ENCODE measurements around the gene ADAM12. TPM values are rescaled to one million over a fixed set of nuclear protein-coding genes. Genes with fewer than 3 reads are reported as not detected.

Gene ADAM12
- total RNA-seq, 1 experiment from 2014 or later = not detected

- in situ Hi-C loops (cut with HindIII; ENCODE audit: low sequenced_read_pairs) = no loop called here
- DNase-seq (ENCODE audit: low spot score) = no peak
These were observed 162.6 kb downstream of the ADAM12 start for GRCh38 chr10:126225672-126226008.

DNA sequence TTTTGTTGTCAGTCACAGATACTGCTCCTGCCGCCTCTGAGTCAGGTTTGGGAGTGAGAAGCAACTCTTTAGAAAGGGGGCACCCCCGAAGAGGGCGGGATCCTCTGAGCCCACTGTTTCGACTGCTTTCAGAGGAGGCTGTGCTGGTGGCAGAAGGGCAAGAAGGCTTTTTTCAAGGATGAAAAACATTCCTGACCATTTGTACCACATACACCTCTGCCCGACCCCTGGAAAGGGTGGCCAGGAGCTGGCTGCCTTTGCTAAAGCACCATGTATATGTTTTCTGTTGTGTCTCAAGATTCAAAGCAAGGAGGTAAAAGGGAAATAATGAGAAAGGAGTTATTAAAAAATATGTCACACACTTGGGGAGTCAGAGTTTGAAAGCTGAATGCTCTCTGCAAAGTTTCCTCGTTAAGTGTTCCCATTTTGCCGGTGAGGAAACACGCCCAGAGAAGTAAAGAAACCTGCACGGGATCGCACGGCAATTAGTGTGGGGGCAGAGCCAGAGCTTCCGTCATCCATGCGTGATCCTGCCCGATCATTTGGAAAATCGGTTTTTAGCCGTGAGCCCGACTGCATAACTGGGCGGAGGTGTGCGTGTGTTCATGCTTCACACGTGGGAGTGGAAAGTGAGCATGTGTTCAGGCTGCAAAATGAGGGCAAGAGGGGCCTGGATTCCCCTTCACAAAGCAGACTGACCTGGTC, 163.2 kb downstream of the ADAM12 start:
- DNase-seq (ENCODE audit: low spot score) = no peak
- in situ Hi-C loops (cut with HindIII; ENCODE audit: low sequenced_read_pairs) = no loop called here

DNA sequence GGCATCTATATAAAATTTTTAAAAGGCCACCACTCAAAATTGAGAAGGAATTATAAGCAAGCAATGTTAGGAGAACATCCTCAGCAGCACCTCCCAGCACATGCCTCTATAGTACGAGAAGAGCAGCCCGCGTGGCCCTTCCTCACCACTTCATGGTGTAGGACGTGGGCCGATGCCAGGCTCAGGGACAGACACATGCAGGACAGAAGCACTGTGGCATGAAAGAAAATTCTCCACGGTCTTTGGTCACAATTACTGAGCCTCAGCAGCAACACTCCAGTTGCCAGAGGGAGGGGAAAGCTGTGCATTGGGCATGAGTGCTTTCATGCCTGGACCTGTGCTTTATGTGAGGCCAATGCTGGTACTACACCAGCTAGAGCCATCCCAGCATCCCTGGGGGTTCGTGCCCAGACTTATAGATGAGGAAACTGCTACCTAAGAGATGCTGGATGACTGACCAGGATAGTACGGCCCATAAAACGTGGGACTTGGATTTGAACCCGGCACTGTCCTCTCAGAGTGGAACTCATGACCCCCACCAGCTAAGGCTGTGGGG, 164.7 kb downstream of the ADAM12 start:
- in situ Hi-C loops (cut with HindIII; ENCODE audit: low sequenced_read_pairs) = no loop called here
- no peak for DNase-seq (ENCODE audit: low spot score)

GRCh38 chr10:126222736-126223511, 165.4 kb downstream of the ADAM12 start:
- no peak for DNase-seq (ENCODE audit: low spot score)
- in situ Hi-C loops (cut with HindIII; ENCODE audit: low sequenced_read_pairs) = no loop called here

- in situ Hi-C loops (cut with HindIII; ENCODE audit: low sequenced_read_pairs) = no loop called here
- DNase-seq (ENCODE audit: low spot score) = no peak
These were observed 166.4 kb downstream of the ADAM12 start for GRCh38 chr10:126221874-126222273.

- no peak for DNase-seq (ENCODE audit: low spot score)
- in situ Hi-C loops (cut with HindIII; ENCODE audit: low sequenced_read_pairs) = no loop called here
These were observed 169.3 kb downstream of the ADAM12 start for GRCh38 chr10:126218778-126219649.

- no peak for DNase-seq (ENCODE audit: low spot score)
- in situ Hi-C loops (cut with HindIII; ENCODE audit: low sequenced_read_pairs) = no loop called here
These were observed 170.1 kb downstream of the ADAM12 start for GRCh38 chr10:126218174-126218573.

- no peak for DNase-seq (ENCODE audit: low spot score)
- in situ Hi-C loops (cut with HindIII; ENCODE audit: low sequenced_read_pairs) = no loop called here
These were observed 171.7 kb downstream of the ADAM12 start for GRCh38 chr10:126216632-126216961.

GRCh38 chr10:126215746-126216631, 172.3 kb downstream of the ADAM12 start:
- in situ Hi-C loops (cut with HindIII; ENCODE audit: low sequenced_read_pairs) = no loop called here

DNA sequence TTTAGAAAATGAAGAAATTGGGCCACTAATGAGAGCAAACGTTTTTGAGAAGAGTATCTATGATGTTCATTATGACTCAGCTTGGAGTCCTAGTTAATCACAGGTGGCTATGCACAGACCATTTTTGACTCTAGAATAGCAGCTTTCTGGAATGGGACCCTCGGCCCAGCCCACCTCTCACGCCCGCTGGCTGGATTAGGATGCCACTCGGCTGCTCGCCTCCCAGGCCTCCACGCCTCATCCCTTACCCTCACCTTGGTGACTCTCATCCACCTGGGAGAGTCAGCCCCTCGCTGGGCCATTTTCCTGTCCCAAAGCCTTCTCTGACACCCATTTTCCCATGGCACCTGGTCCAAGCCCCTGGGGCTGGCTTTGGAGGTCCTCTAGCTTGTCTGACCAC, 173.6 kb downstream of the ADAM12 start:
- in situ Hi-C loops (cut with HindIII; ENCODE audit: low sequenced_read_pairs) = no loop called here
- DNase-seq (ENCODE audit: low spot score) = no peak

More at GRCh38 chr10:126215746-126216631, 172.3 kb downstream of the ADAM12 start:
- no peak for DNase-seq (ENCODE audit: low spot score)

DNA sequence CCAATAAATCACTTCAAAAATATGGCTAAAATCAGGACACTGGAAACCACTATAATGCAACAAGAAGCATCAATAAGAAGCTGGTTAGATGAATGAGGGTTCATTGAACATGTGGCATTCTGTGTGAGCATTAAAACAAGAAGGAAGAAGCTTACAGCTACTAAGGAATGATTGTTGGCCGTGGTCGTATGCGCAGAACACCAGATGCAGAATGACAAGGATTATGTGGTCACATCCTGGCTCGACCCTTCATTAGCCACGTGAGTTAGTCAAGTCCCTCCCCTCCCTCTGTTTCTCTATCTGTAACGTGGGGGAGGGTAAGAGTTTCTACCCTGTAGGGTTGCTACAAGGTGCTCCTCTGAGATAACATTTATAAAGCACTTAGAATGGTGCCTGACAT, 174.3 kb downstream of the ADAM12 start:
- in situ Hi-C loops (cut with HindIII; ENCODE audit: low sequenced_read_pairs) = no loop called here

DNA sequence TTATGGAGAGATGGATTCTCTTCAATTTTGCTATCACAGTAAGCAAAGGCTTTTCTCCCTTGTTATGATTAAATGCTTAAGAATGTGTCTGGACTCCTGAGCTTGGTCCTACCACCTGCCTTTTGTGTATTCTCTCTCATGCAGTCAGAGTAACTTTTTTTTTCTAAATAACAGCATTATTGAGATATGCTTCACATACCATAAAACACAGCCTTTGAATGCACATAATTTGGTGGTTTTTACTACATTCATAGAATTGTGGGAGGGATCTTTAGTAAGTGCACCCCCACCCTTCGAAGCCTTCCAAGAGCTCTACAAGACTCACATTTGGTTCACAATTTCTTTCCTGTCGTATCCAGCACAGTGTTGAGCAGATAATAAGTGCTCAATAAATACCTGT, 175.5 kb downstream of the ADAM12 start:
- in situ Hi-C loops (cut with HindIII; ENCODE audit: low sequenced_read_pairs) = no loop called here
- DNase-seq (ENCODE audit: low spot score) = no peak

More for the DNA sequence above, 174.3 kb downstream of the ADAM12 start:
- DNase-seq (ENCODE audit: low spot score) = no peak

DNA sequence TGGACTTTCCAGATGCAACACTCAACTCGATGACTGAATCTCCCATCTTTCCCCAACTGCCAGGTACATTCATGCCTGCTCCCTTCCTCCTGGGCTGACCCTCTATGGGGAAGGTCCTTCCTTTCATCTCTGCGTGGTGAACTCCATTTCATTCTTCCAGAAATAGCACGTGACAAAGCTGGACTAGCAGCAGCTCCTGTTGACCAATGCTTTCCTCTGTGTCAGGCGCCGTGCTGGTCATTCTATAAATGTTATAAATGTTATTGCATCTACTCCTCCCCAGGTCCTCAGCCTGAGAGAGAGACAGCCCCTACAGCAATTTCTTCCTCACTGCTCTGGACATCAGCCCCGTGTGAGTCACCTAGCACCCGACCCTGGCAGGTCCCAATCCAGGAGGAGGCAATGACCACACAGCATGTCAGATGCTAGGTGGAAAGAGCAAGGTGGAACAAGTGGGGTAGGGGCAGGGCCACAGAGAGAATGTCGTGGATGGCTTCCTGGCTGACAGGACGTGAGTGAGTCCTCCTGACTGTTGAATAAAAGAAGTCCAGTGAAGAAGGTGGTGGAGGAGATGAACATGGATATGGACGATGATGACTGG, 178.1 kb downstream of the ADAM12 start:
- in situ Hi-C loops (cut with HindIII; ENCODE audit: low sequenced_read_pairs) = no loop called here
- DNase-seq (ENCODE audit: low spot score) = no peak

GRCh38 chr10:126209451-126209850, 178.8 kb downstream of the ADAM12 start:
- in situ Hi-C loops (cut with HindIII; ENCODE audit: low sequenced_read_pairs) = no loop called here
- DNase-seq (ENCODE audit: low spot score) = no peak

GRCh38 chr10:126208726-126209302, 179.5 kb downstream of the ADAM12 start:
- DNase-seq (ENCODE audit: low spot score) = no peak
- in situ Hi-C loops (cut with HindIII; ENCODE audit: low sequenced_read_pairs) = no loop called here

GRCh38 chr10:126207851-126208250, 180.4 kb downstream of the ADAM12 start:
- in situ Hi-C loops (cut with HindIII; ENCODE audit: low sequenced_read_pairs) = no loop called here

GRCh38 chr10:126207313-126207771, 180.9 kb downstream of the ADAM12 start:
- no peak for DNase-seq (ENCODE audit: low spot score)
- in situ Hi-C loops (cut with HindIII; ENCODE audit: low sequenced_read_pairs) = no loop called here

More at GRCh38 chr10:126207851-126208250, 180.4 kb downstream of the ADAM12 start:
- no peak for DNase-seq (ENCODE audit: low spot score)
